GM18511 (cell line): ENCODE results near the gene C5orf63.
"Not testable (repeated sequence)": the region's sequence is repeated elsewhere in the genome, so short reads cannot be mapped to it uniquely, and the experiment has no call there.

Experiments used
- ATAC-seq: cut with Tn5 transposase; IDR thresholded peaks from one replicate; pipeline ENCODE4 v1.9.1; 2021; ENCODE audit warnings: mild to moderate bottlenecking, moderate library complexity; ENCODE audit not compliant: unreplicated experiment

C5orf63 gene

GRCh38 chr5:127010362-127010761, 62.9 kb downstream of the C5orf63 start:
- no peak for ATAC-seq

GRCh38 chr5:127009784-127010183, 63.5 kb downstream of the C5orf63 start:
- no peak for ATAC-seq

GRCh38 chr5:127008300-127008975, 64.9 kb downstream of the C5orf63 start:
- no peak for ATAC-seq

- no peak for ATAC-seq
Measured at GRCh38 chr5:127007522-127007921, 65.8 kb downstream of the C5orf63 start.

GRCh38 chr5:127006744-127007143, 66.6 kb downstream of the C5orf63 start:
- ATAC-seq, result no peak

GRCh38 chr5:127005282-127005681, 68.0 kb downstream of the C5orf63 start:
- ATAC-seq, result not testable (repeated sequence)

- ATAC-seq, result no peak
Measured at GRCh38 chr5:127004721-127005120, 68.6 kb downstream of the C5orf63 start.

- ATAC-seq, result no peak
Measured at GRCh38 chr5:127003798-127004495, 69.4 kb downstream of the C5orf63 start.

- ATAC-seq, result no peak
Measured at GRCh38 chr5:127002390-127002789, 70.9 kb downstream of the C5orf63 start.

- ATAC-seq, result no peak
Measured at GRCh38 chr5:127001621-127002296, 71.5 kb downstream of the C5orf63 start.
